Measurements from ENCODE around the gene EMP3.

DNA sequence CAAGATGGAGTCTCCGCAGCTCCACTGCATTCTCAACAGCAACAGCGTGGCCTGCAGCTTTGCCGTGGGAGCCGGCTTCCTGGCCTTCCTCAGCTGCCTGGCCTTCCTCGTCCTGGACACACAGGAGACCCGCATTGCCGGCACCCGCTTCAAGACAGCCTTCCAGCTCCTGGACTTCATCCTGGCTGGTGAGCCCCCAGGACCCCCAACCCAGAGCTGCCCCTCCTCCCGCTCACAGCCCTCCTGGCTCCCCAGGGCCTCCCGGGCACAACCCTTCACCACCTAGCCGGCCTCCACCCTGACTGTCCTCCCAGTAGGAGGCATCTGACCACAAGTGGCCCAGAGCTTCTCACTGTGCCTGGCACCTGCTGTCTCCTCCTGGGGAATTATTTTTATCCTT is 48.2 kb downstream of the EMP3 start:
- TF ChIP-seq, protein P1, sequence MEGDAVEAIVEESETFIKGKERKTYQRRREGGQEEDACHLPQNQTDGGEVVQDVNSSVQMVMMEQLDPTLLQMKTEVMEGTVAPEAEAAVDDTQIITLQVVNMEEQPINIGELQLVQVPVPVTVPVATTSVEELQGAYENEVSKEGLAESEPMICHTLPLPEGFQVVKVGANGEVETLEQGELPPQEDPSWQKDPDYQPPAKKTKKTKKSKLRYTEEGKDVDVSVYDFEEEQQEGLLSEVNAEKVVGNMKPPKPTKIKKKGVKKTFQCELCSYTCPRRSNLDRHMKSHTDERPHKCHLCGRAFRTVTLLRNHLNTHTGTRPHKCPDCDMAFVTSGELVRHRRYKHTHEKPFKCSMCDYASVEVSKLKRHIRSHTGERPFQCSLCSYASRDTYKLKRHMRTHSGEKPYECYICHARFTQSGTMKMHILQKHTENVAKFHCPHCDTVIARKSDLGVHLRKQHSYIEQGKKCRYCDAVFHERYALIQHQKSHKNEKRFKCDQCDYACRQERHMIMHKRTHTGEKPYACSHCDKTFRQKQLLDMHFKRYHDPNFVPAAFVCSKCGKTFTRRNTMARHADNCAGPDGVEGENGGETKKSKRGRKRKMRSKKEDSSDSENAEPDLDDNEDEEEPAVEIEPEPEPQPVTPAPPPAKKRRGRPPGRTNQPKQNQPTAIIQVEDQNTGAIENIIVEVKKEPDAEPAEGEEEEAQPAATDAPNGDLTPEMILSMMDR (IDR thresholded peaks at IDR 0.05; ENCODE audit: poor library complexity): no peak
- TF ChIP-seq EZH2 (IDR thresholded peaks at IDR 0.05; ENCODE audit: borderline replicate concordance) (no peak), EZH2phosphoT487 (IDR thresholded peaks at IDR 0.05; ENCODE audit: low read depth, severe bottlenecking, unreplicated experiment) (no peak)
